HG02642 (cell line): ENCODE data around the gene TTC39A.
A peak's percentile ranks its signal among the peaks of the same experiment; 100 is the strongest.
"Not testable (repeated sequence)": the region's sequence is repeated elsewhere in the genome, so short reads cannot be mapped to it uniquely, and the experiment has no call there.

Experiments
- ATAC-seq: cut with Tn5 transposase; IDR thresholded peaks from one replicate; pipeline ENCODE4 v1.9.1; 2021; ENCODE audit warnings: mild to moderate bottlenecking; ENCODE audit not compliant: unreplicated experiment, poor library complexity

TTC39A gene

DNA sequence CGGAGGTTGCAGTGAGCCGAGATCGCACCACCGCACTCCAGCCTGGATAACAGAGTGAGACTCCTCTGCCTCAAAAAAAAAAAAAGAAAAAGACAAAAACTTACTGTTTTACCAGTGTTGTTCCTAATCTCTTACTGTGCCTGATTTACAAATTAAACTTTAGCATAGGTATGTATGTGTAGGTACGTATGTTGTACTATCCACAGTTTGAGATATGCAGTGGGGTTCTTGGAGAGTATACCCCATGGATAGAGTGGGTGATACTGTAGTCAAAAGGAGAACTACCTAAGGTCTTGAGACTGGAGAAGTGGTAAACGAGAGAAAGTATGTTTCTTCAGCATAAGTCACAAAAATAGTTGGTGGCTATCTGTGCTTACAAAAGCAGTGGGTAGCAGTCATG, 55.7 kb downstream of the TTC39A start:
- no peak for ATAC-seq

DNA sequence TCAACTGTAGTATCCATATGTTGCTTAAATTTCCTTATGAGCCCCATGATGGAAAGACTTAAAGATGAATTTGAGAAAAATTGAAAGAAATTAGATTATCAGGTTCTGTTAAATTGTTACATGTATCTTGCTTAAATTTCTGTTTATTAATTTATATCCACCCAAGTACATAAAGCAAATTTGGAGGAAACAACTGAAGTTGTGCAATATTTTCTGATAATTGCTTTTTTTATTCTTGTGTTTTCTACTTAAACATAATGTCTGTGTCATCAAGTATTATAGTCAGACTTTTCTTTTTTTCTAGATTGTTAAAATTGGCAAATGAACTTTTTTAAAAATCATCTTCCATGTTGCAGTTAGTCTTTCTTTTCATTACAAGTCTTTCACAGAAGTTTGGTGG, 57.4 kb downstream of the TTC39A start:
- no peak for ATAC-seq

DNA sequence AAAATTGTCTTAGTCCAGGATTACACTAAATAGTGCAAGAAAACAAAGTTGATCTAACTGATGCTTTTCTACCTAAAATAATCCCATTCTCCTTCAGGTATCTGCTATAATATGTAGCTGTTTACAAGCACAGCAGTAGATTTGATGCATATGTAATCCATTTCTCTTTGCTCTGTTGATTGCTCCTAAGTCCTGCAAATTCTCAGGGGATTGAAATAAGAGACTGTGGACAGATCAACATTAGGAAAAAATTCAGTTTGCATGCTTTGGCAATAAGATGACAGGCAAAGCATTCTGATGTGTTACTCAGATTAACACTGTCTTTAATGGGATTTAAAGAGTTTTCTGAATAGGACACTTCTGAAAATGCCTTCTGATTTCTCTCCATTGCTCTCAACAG, 59.6 kb downstream of the TTC39A start:
- no peak for ATAC-seq

DNA sequence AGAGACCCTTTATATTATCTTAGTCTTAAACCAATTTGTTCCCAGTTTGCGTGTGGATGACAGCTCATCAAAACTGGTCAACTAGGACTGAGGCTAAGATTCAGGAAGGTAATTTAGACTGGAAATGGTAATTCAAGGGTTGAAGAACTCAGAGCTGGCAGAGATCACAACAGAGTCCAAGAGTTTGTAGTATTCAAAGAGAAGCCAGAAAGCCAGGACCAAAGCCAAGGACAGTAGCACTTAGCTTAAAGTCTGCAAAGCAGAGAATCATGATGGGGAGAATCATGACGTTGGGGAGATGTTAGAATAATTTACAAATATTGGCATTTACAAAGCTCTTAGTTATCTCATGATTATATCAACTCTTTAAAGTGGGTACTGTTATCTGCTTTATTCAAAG, 61.7 kb downstream of the TTC39A start:
- no peak for ATAC-seq

DNA sequence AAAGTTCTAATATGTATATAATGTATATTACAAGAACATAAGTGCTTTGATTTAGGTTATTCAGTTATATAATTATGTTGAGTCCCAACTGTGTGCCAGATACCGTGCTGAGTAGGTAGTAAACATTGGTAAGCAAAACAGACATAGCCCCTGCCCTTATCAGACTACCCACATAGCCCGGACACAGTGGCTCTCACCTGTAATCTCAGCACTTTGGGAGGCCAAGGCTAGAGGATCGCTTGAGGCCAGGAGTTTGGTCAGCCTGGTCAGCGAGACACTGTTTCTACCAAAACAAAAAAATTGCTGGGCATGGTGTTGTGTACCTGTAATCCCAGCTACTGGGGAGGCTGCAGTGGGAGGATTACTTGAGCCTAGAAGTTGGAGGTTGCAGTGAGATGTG, 63.6 kb downstream of the TTC39A start:
- no peak for ATAC-seq

DNA sequence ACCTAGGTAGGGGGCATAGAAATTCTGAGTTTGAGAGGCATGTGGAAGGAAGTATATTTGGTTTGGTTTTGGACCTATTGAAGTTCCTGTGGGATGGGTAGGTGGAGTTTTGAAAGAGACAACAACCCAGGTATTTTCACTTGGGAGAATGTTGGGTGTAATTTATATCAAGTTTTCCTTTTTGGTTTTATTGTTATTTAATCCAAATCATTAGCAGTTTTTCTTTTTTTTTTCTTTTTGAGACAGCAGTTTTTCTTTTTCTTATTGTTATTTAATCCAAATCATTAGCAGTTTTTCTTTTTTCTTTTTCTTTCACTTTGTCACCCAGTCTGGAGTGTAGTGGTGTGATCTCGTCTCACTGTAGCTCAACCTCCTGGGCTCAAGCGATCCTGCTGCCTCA, 64.2 kb downstream of the TTC39A start:
- no peak for ATAC-seq

DNA sequence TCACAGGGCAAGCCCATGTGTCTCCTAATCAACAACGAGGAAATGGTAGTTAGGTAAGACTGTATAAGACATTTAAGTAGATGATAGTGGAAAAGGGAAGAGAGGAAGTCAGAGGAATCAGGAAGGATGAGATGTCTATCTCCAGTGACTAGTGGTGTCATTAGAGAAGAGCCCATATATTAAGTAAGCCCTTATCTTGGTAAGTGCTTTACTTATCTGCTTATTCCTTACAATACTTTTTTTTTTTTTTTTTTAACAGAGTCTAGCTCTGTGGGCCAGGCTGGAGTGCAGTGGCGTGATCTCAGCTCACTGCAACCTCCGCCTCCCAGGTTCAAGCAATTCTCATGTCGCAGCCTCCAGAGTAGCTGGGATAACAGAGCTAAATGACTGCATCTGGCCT, 64.7 kb downstream of the TTC39A start:
- ATAC-seq: no peak

DNA sequence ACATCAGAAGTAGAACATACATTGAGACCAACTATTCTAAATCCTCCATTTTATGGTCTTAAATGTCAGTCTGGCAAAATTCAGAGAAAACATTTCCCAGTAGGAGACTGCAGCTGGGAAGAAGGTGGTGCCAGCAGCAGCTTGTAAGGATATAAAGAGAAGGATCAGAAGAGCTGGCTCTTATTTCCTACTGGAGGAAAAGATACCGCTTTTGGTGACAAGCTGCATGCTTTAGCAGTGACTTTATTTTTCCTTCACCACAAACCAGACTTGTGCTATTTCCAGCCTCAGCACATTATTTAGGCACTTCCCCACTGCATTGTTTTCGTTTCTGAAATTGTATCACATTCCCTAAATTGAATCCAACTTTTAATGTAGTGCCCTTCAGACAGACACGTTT, 65.9 kb downstream of the TTC39A start:
- no peak for ATAC-seq

DNA sequence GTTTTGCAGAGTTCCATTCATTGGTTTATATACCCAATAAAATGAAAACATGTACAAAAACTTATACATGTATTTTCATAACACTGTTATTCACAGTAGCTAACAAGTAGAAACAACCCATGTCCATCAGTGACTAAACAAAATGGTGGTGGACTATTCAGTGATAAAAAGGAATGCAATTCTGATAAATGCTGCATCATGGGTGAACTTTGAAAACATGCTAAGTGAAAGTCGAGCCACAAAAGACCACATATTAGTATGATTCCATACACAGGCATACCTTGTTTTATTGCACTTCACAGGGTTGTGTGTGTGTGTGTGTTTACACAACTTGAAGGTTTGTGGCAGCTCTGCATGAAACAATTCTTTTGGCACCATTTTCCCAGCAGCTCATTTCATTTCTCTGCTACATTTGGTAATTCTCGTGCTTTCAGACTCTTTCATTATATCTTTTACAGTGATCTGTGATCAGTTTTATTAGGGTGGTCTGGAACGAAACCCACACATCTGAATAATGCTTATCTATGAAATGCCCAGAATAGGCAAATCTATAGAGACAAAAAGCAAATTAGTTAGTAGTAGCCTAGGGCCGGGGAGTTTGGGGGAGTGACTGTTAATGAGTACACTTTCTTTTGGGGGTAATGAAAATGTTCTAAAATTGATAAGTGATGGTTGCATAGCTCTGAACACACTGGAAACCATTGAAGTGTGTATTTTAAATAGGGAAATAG, 67.0 kb downstream of the TTC39A start:
- ATAC-seq: no peak

DNA sequence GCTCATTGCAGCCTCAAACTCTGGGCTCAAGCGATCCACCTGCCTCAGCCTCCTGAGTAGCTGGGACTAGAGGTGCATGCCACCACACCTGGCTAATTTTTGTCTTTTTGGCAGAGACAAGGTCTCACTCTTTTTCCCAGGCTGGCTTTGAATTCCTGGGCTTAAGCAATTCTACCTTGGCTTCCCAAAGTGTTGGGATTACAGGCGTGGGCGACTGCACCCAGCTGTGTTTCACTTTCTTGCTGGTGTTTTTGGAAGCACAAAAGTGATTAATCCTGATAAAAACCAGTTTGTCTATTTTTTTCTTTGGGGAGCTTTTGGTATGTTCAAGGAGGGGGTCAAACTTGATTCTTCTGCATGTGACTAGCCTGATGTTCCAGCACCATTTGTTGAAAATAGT, 75.0 kb downstream of the TTC39A start:
- no peak for ATAC-seq

DNA sequence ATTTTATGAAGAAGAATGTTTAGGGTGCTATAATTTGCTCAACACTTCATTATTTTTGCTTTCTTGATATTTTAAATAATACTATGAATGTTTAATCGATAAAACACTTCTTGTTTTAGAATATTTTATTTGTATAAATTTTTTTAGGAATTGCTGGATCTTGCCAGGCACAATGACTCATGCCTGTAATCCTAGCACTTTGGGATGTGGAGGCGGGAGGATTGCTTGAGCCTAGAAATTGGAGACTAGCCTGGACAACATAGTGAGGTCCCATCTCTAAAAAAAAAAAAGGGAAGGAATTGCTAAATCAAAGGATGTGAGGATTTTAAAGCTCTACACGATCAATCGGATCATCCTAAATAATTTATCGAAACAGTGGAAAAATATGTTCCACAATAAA, 76.7 kb downstream of the TTC39A start:
- no peak for ATAC-seq

DNA sequence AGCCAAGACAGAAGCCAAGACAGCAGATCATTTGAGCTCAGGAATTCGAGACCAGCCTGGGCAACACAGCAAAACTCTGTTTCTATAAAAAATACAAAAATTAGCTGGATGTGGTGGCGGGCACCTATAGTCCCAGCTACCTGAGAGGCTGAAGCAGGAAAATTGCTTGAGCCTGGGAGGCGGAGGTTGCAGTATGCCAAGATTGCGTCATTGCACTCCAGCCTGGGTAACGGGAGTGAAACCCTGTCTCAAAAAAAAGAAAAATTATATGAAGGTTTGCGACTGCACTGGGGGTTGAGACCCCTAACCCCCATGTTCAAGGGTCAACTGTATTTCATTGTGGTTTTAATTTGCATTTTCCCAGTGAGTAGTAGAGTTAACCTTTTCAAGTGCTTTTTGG, 78.0 kb downstream of the TTC39A start:
- no peak for ATAC-seq

DNA sequence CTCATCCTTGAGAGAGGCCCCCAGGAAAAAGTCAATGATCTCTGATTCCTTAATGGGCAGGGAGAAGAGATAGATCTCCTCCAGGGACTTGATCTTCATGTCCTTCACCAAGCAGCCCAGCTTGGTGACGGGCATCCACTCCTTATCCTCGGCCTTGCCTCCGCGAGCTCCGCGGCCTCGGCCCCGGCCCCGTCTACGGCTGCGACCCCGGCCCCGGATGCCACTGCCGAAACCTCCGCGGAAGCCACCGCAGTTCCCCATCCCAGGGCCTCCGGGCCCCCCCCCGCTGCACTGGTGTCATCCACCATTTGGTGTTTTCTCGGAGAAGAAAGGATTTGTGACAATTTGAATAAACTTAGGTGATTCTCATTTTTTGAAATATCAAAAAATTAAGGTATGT, 79.2 kb downstream of the TTC39A start:
- not testable (repeated sequence) for ATAC-seq

DNA sequence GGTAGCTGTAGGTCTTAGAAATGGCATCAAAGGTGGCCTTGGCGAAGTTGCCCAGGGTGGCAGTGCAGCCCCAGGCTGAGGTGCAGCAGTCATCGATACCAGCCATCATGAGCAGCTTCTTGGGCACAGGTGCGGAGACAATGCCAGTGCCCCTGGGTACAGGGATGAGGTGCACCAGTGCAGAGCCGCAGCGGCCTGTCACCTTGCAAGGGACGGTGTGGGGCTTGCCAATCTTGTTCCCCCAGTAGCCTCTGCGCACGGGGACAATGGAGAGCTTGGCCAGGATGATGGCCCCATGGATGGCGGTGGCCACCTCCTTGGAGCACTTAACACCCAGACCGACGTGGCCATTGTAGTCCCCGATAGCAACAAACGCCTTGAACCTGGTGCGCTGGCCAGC, 79.6 kb downstream of the TTC39A start:
- not testable (repeated sequence) for ATAC-seq

DNA sequence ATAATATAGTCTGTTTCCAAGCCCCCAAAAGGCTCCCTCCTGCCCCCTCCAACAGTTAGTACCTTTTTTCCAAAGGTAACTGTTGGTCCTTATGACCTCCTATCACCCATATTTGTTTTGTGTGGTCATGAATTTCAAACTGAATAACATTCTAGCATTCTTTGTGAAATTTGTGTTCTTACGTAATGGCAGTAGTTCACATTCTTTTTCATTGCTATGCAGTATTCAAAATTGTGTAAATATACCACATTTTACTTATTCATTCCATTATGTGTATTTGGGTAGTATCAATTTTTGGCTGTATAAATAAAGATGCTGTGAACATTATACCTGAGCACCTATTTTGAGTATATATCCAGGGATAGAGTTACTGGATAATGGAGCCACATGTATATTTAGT, 80.9 kb downstream of the TTC39A start:
- ATAC-seq: no peak

DNA sequence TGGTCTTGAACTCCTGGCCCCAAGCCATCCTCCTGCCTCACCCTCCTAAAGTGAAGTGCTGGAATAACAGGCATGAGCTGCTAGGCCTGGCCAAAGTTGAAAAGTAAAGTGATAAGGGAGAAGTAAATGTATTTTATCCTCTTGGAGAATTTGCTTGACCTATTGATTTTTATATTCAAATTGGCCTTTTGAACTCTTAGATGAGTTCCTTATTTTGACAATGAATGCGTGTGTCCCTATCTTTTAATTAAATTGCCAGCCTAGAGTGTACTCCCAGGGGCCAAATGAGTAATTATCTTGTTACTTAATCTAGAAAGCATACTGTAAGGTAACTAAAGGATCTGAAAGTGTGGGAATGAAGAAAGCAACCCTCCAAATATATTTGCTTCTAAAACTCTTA, 82.9 kb downstream of the TTC39A start:
- no peak for ATAC-seq

DNA sequence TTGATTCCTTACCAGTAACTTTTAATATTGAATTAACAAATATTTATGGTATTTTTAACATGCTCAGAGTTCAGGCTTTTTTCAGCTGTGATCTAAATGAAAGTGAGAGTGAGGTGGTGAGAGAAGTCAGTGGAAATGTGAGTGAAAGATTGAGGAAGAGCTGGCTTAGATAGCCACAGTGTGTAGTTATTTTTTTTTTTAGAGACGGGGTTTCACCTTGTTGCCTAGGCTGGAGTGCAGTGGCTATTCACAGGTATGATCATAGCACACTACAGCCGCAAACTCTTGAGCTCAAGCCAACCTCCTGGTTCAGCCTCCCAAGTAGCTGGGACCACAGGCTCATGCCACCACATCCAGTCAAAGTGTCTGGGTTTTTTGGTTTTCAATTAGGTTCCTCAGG, 83.3 kb downstream of the TTC39A start:
- ATAC-seq: peak; percentile 79

DNA sequence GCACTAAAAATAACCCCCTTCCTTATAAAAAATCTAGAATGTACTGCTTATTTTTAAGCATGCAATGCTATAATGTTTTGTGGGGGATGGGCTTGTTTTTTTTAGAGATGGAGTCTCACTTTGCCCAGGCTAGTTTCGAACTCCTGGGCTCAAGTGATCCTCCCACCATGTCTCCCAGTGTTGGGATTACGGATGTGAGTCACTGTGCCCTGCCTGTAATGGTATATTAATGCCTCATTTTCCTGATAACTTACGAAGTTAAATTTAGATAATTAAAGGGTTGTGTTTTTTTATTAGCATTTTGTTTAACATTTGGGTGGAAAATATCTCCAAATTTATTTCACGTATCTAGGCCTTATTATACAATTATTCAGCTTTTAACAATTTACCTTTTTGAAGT, 87.8 kb downstream of the TTC39A start:
- no peak for ATAC-seq

DNA sequence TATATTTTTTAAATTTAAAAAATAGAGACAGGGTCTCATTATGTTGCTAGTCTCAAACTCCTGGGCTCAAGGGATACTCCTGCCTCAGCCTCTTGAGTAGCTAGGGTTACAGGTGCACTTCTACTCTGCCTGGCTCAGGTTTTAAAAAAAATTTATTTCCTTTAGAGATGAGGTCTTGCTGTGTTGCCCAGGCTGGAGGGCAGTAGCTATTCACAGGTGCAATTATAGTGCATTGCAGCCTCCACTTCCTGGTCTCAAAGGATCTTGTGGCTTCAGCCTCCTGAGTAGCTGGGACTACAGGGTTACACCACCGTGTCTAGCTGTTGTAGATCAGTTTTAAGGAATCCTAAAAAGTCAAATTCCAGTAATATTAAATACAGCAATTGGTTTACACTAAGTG, 89.2 kb downstream of the TTC39A start:
- no peak for ATAC-seq

DNA sequence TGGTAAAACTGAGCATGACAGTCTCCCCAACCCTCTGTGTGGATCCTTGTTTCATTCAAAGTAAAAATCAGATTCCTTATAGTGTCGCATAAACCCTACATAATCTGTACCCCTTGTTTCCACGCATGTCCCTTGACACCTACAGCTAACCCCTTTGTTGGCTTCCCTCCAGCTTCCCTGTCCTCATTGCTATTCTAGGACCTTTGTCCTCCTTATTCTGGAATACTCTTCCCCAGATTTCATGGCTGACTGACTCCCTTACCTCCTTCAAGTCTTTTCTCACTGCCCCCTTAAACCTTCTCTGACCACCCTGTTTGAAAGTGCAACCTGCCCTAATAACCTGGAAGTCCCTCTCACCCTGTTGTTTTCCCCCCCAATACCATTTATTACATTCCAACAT, 90.3 kb downstream of the TTC39A start:
- no peak for ATAC-seq

DNA sequence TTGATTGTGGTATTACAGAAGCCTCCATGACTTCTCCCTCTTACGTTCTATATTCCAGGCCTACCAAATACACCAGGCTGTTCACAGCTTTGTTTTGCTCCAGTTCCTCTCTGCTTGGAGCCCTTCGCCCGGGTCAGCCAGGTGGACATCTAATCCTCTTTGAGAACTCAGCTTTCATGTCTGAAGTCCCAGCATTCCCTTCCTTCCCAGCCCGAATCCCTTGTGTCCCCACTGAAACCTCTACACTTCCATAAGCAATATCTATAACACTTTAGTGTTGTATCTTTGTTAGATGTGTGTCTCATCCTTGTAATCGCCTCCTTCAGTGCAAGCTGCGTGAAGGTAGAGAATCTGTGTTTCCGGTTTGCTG, 92.3 kb downstream of the TTC39A start:
- no peak for ATAC-seq

DNA sequence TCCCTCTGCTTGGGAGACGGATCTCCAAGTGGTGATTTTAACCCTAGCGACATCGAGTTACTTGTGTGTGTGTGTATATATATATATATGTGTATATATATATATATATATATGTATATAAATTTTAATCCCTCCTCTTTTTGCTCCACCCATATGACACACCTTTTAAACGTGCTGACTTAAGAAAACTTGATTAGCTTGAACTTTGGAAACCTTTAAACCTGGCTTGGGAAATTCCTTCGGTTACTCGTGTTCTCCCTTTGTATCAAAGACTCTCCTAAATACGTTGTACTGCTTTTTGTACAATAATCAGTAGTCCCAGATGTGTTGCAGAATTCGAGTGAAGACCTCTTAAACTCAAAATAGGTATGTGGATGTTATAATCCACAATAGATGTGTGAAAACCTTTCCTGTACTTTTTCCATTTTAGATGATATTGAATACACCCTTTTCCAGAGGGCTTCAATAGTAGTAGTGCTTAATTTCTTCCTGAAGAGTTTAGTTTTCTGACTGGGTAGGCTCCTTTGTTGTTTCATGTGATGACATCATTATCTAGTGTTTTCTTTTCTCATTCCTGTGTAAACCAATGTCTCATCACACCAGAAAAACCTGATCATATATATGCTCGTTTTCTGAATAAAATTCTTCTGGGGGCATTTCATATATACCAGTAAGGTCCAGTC, 92.9 kb downstream of the TTC39A start:
- no peak for ATAC-seq
